Spleen (tissue), 7 donors: Measurements from ENCODE around the gene EXOC3.

Experiments used
- CTCF ChIP-seq, 11 experiments: fragments of 200-600 bp in 7 of 11; fragments of 450-650 bp in 4 of 11; sonication (generic) in 4 of 11; IDR thresholded peaks in 8 of 11; conservative IDR thresholded peaks in 3 of 11; 1 replicate in 7 of 11; 2 replicates in 4 of 11; pipeline versions ENCODE4 v1.4.0 to v1.8.0; 2016 to 2021; ENCODE audit warnings: antibody characterized with exemption in 11 of 11, inconsistent platforms in 4 of 11, mild to moderate bottlenecking in 1 of 11
- POLR2AphosphoS5 ChIP-seq, 3 donors: sonication (generic); formaldehyde crosslinking; IDR thresholded peaks; one replicate each; pipeline ENCODE4 v1.5.1; 2017; ENCODE audit warnings: antibody characterized with exemption in 3 of 3
- donor health status: DM: no; HTN: no; CAD: no; lungs with moderate emphysema.
- donor health status: DM: no; HTN: no; CAD: no.
- donor health status: DM: no; HTN: no; CAD: no.

- TF ChIP-seq CTCF (IDR thresholded peaks at IDR 0.05 in 8 of 11, conservative IDR thresholded peaks at IDR 0.05 in 3 of 11) (no peak), POLR2AphosphoS5 (IDR thresholded peaks at IDR 0.05) (no peak)
Observed at GRCh38 chr5:501105-501830, 58.3 kb downstream of the EXOC3 start.
